ENCODE data around the gene BMP4. TPM values are rescaled to one million over a fixed set of nuclear protein-coding genes. Genes with fewer than 3 reads are reported as not detected.

The BMP4 gene
- total and polyA plus RNA-seq, 2 donors (not counting 3 experiments of a cell fraction or from before 2014, with no cell fraction given), result 238 to 311 TPM

GRCh38 chr14:53951627-53952303 lies 4.9 kb downstream of the BMP4 start:
- CTCF ChIA-PET, result interaction anchor here (0.6 to 9.0 kb wide), 12 partner anchors 14 to 686 kb away, joined by 3 to 80 read pairs (median 6); no protein-coding TSS in a partner anchor
- H3K27me3 ChIP-seq (ENCODE audit: control insufficient read depth in 2 of 2, insufficient read depth in 2 of 2, low read length in 2 of 2), result no peaks in the 10 kb centered on the region
- peaks cover 3% of the 10 kb centered on the region for H4K20me1 ChIP-seq (replicated peaks; ENCODE audit: control insufficient read depth, extremely low read depth, insufficient read depth, low read length)
- peak overlapping the region; percentile 88 for H3K9ac ChIP-seq (replicated peaks; ENCODE audit: extremely low read depth, insufficient read depth, low read length)
- POLR2A ChIA-PET, result interaction anchor here (1.4 kb wide), 1 partner anchor 71 kb away, joined by 7 read pairs; no protein-coding TSS in a partner anchor
- H3K36me3 ChIP-seq (ENCODE audit: control insufficient read depth in 2 of 2, extremely low read depth in 1 of 2, insufficient read depth in 2 of 2, low read length in 2 of 2), result peaks cover 29 to 39% of the 10 kb centered on the region in 2 experiments
- H3K9me3 ChIP-seq (replicated peaks; ENCODE audit: control insufficient read depth, insufficient read depth, low read length), result no peaks in the 10 kb centered on the region
- H3K27ac ChIP-seq (ENCODE audit: insufficient read depth, low read depth, low read length), result peak overlapping the region; percentile 43
- peak overlapping the region; percentile 23 for H2AFZ ChIP-seq (ENCODE audit: low read depth, low read length)
- dilution Hi-C loops (cut with MboI; ENCODE audit: extremely low pct_ligation_motif_present, low sequenced_read_pairs), result no loop called here
- DNase-seq (ENCODE audit: low read depth, low spot score), result peak; percentile 36
- no peaks in the 10 kb centered on the region for H3K9me1 ChIP-seq (replicated peaks; ENCODE audit: control insufficient read depth, extremely low read depth, insufficient read depth, low read length)
- peak; percentile 48 for FAIRE-seq
- peaks cover 72% of the 10 kb centered on the region for H3K79me2 ChIP-seq (ENCODE audit: control insufficient read depth, insufficient read depth, low read length)
- H3K4me2 ChIP-seq (ENCODE audit: insufficient read depth, low read length), result peak overlapping the region; percentile 95
- intact Hi-C loops (cut with micrococcal nuclease), result loop anchor here (2.0 to 5.0 kb wide), 2 partner anchors 237 to 584 kb away; no protein-coding TSS in a partner anchor
- peak overlapping the region; percentile 58 to 99 (median 86) for H3K4me3 ChIP-seq (replicated peaks in 1 of 3; ENCODE audit: insufficient read depth in 1 of 3, low read depth in 1 of 3, low read length in 3 of 3)
- H3K4me1 ChIP-seq (ENCODE audit: control insufficient read depth, extremely low read depth, insufficient read depth, low read length), result peaks cover 31% of the 10 kb centered on the region
- TF ChIP-seq POLR2A (IDR thresholded peaks at IDR 0.05; ENCODE audit: low read depth, low read length), result no peak
- TF ChIP-seq MYC (IDR thresholded peaks at IDR 0.05; ENCODE audit: low read depth, low read length), result no peak
- TF ChIP-seq GATA2 (IDR thresholded peaks at IDR 0.05; ENCODE audit: insufficient read depth, insufficient read length, low read depth, low read length), result no peak
- no peak for TF ChIP-seq MAX (IDR thresholded peaks at IDR 0.05; ENCODE audit: insufficient read depth, insufficient read length)
- TF ChIP-seq FOS (IDR thresholded peaks at IDR 0.05; ENCODE audit: borderline replicate concordance, insufficient read depth, low read length), result no peak
- no peak for TF ChIP-seq CTCF (IDR thresholded peaks at IDR 0.05; ENCODE audit: extremely low read depth in 1 of 2, insufficient read depth in 1 of 2, low read depth in 1 of 2, low read length in 2 of 2)
- no peak for TF ChIP-seq JUN (IDR thresholded peaks at IDR 0.05; ENCODE audit: borderline replicate concordance, insufficient read depth, insufficient read length, low read depth)
- no peak for TF ChIP-seq POLR2AphosphoS5 (IDR thresholded peaks at IDR 0.05; ENCODE audit: insufficient read depth, low read depth, low read length)
- TF ChIP-seq EZH2 (IDR thresholded peaks at IDR 0.05; ENCODE audit: borderline replicate concordance, low read depth, low read length, severe bottlenecking), result no peak
- BruUV-seq (replicated peaks), result no TSS peak
